HG03354 (cell line): Measurements from ENCODE around the gene SLC22A17.

Experiments used
- ATAC-seq: cut with Tn5 transposase; IDR thresholded peaks from one replicate; pipeline ENCODE4 v1.9.1; 2021; ENCODE audit warnings: mild to moderate bottlenecking; ENCODE audit not compliant: unreplicated experiment, poor library complexity, severe bottlenecking

Gene SLC22A17

DNA sequence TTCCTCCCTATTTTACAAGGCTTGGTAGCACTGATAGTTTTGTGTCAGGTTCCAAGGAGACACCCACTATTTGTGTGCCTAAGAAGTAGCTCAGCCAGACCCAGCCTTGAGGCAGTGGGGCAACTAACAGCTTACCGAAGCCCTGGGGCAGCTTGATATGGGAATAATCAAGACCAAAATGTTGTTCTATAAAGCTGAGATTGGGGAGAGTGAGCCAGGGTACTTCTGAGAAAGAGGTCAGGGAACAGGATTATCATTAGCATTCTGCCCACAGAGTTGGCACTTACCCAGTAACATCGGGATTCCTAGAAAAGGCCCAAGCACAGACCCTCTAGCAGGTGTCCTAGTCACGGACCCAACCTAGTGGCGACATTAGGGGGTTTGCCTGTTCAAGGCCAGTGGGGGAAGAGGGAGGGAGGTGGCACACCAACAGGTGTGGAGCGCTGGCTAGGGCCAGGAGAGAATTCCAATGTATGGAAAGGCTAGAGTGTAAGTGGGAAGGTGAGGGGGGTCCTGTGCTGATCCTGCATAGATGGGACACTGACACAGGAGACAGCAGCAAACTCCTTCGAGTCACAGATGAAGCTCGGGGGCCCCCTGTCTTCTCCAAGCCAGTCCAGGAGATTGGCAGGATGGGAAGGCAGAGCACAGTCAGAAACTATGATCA lies 54.9 kb downstream of the SLC22A17 start:
- ATAC-seq = no peak

DNA sequence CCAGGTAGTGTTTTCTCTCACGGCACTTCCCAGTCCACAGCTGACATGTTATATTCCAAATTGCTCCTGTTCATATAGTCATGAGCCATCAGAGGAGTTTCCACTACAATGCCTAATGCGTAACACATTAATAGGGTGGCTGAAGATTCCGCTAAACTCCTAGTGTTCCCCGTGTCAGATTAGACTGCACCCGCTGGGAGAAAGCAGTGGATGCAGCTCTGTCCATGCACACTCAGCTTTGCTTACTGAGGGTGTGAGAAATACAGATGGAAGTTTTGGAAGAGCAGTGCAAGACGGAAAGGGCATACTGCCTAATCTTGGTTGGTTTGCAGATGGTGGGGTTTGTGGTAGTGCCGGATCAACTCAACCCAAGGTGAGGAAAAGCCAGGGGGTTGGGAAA lies 55.6 kb downstream of the SLC22A17 start:
- no peak for ATAC-seq
